Caki2 (cell line): Measurements from ENCODE around the gene ATF7. TPM values are rescaled to one million over a fixed set of nuclear protein-coding genes. Genes with fewer than 3 reads are reported as not detected.
"Not testable (repeated sequence)": the region's sequence is repeated elsewhere in the genome, so short reads cannot be mapped to it uniquely, and the experiment has no call there.

ENCODE experiments used
- DNase-seq: peaks from one replicate; pipeline ENCODE4 v3.0.0-alpha.2; 2015; ENCODE audit warnings: low read depth
- in situ Hi-C: cut with HindIII; loops from 2 replicates; pipeline ENCODE4 v1.10.0; 2016; ENCODE audit warnings: low sequenced_read_pairs, low pct_unique_long_range_greater_than_20kb, mixed read lengths
- total RNA-seq: library from RNA; depleted of rRNA; stranded (reverse); fragments of >200 nt; shearing (Covaris generic); gene quantifications from 2 replicates; pipeline ENCODE4 v1.2.3, GENCODE V29; 2014; ENCODE audit warnings: low replicate concordance

ATF7 gene
- total RNA-seq, 1 experiment from 2014 or later: 5.5 TPM

- DNase-seq: no peak
- in situ Hi-C loops: no loop called here
Measured at GRCh38 chr12:53552361-53553327, 73.5 kb downstream of the ATF7 start.

- DNase-seq: no peak
- in situ Hi-C loops: no loop called here
Measured at GRCh38 chr12:53551889-53552291, 74.3 kb downstream of the ATF7 start.

GRCh38 chr12:53550595-53550994 is 75.6 kb downstream of the ATF7 start:
- DNase-seq: no peak
- in situ Hi-C loops: no loop called here

GRCh38 chr12:53550131-53550530 is 76.1 kb downstream of the ATF7 start:
- in situ Hi-C loops, DNase-seq: not testable (repeated sequence)

GRCh38 chr12:53548354-53548753 is 77.8 kb downstream of the ATF7 start:
- not testable (repeated sequence) for DNase-seq

GRCh38 chr12:53543539-53543938 is 82.6 kb downstream of the ATF7 start:
- peak; percentile 61 for DNase-seq
- in situ Hi-C loops: no loop called here

More at GRCh38 chr12:53548354-53548753, 77.8 kb downstream of the ATF7 start:
- in situ Hi-C loops: not testable (repeated sequence)

GRCh38 chr12:53539526-53539925 is 86.7 kb downstream of the ATF7 start:
- in situ Hi-C loops: no loop called here
- DNase-seq: no peak

- DNase-seq: no peak
- in situ Hi-C loops: no loop called here
Measured at GRCh38 chr12:53538209-53538689, 87.9 kb downstream of the ATF7 start.

GRCh38 chr12:53536962-53537361 is 89.2 kb downstream of the ATF7 start:
- in situ Hi-C loops: no loop called here

GRCh38 chr12:53533471-53533870 is 92.7 kb downstream of the ATF7 start:
- in situ Hi-C loops: no loop called here
- DNase-seq: no peak

More at GRCh38 chr12:53536962-53537361, 89.2 kb downstream of the ATF7 start:
- no peak for DNase-seq

GRCh38 chr12:53532524-53533445 is 93.4 kb downstream of the ATF7 start:
- in situ Hi-C loops: no loop called here
- no peak for DNase-seq

GRCh38 chr12:53532021-53532420 is 94.2 kb downstream of the ATF7 start:
- no peak for DNase-seq
- in situ Hi-C loops: no loop called here

GRCh38 chr12:53530920-53531319 is 95.3 kb downstream of the ATF7 start:
- in situ Hi-C loops: no loop called here
- no peak for DNase-seq

GRCh38 chr12:53530061-53530460 is 96.1 kb downstream of the ATF7 start:
- DNase-seq: no peak
- in situ Hi-C loops: no loop called here

- no peak for DNase-seq
- in situ Hi-C loops: no loop called here
Measured at GRCh38 chr12:53524476-53524875, 101.7 kb downstream of the ATF7 start.

- in situ Hi-C loops: no loop called here
Measured at GRCh38 chr12:53523131-53523530, 103.1 kb downstream of the ATF7 start.

GRCh38 chr12:53518381-53518780 is 107.8 kb downstream of the ATF7 start:
- no peak for DNase-seq
- in situ Hi-C loops: no loop called here

More at GRCh38 chr12:53523131-53523530, 103.1 kb downstream of the ATF7 start:
- DNase-seq: no peak

GRCh38 chr12:53516758-53517455 is 109.3 kb downstream of the ATF7 start:
- in situ Hi-C loops: no loop called here
- no peak for DNase-seq
